Peyer's patch (tissue), 4 donors: ENCODE measurements around the gene OSBPL10. TPM values are rescaled to one million over a fixed set of nuclear protein-coding genes. Genes with fewer than 3 reads are reported as not detected.

Experiments
- DNase-seq, 3 donors: peaks; one replicate each; pipeline ENCODE4 v3.0.0-alpha.2; 2017 to 2019
- H3K27ac ChIP-seq, 4 donors: fragments of 200-600 bp; sonication (generic); one replicate each; pipeline ENCODE4 v1.5.1; 2016 to 2019
- H3K27me3 ChIP-seq, 2 donors: fragments of 200-600 bp; sonication (generic); one replicate each; pipeline ENCODE4 v1.5.1; 2019
- H3K36me3 ChIP-seq, 3 donors: fragments of 200-600 bp; sonication (generic); one replicate each; pipeline ENCODE4 v1.5.1; 2016 to 2019
- H3K4me1 ChIP-seq, 4 donors: fragments of 200-600 bp; sonication (generic); one replicate each; pipeline ENCODE4 v1.5.1; 2016 to 2019
- H3K4me3 ChIP-seq, 4 donors: fragments of 200-600 bp; sonication (generic); 1 replicate in 3 of 4; 2 replicates in 1 of 4; pipeline ENCODE4 v1.5.1; 2016 to 2019; ENCODE audit warnings: mild to moderate bottlenecking in 1 of 4
- H3K9me3 ChIP-seq, 4 donors: fragments of 200-600 bp; sonication (generic); one replicate each; pipeline ENCODE4 v1.5.1; 2016 to 2019; ENCODE audit warnings: mild to moderate bottlenecking in 1 of 4
- POLR2A ChIP-seq, 2 donors: fragments of 450-650 bp; IDR thresholded peaks; one replicate each; pipeline ENCODE4 v1.5.1; 2017; ENCODE audit warnings: antibody characterized with exemption in 2 of 2, mild to moderate bottlenecking in 2 of 2, moderate library complexity in 2 of 2
- total RNA-seq, 4 donors: library from RNA; depleted of rRNA; stranded (reverse); fragments of >200 nt; gene quantifications; one replicate each; pipeline ENCODE4 v1.1.0, GENCODE V29; 2016
- TF ChIP-seq, protein P1 (sequence below), 6 experiments: fragments of 450-650 bp in 4 of 6; fragments of 200-600 bp in 2 of 6; sonication (generic) in 1 of 6; IDR thresholded peaks; one replicate each; pipeline ENCODE4 v1.5.1; 2017 to 2019; ENCODE audit warnings: antibody characterized with exemption in 6 of 6, mild to moderate bottlenecking in 3 of 6, moderate library complexity in 1 of 6

Gene OSBPL10
- total RNA-seq, 4 donors from 2014 or later: 18.5 to 128 (median 60.5) TPM

DNA sequence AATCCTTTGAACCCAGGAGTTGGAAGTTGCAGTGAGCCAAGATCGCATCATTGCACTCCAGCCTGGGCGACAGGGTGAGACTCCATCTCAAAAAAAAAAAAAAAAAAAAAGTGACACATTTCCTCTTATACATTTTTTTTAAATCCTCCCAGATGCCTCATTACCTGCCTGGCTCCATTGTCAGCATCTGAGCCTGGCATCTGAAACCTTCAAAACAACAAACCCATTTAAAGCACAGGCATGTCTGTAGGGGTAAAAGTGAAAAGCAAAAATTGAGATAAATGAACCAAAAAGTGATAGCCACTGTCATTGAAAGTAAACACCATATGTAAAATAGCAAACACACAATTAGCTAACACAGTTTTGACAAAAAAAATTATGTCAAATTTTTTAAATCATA is 38.6 kb downstream of the OSBPL10 start:
- TF ChIP-seq, protein P1, sequence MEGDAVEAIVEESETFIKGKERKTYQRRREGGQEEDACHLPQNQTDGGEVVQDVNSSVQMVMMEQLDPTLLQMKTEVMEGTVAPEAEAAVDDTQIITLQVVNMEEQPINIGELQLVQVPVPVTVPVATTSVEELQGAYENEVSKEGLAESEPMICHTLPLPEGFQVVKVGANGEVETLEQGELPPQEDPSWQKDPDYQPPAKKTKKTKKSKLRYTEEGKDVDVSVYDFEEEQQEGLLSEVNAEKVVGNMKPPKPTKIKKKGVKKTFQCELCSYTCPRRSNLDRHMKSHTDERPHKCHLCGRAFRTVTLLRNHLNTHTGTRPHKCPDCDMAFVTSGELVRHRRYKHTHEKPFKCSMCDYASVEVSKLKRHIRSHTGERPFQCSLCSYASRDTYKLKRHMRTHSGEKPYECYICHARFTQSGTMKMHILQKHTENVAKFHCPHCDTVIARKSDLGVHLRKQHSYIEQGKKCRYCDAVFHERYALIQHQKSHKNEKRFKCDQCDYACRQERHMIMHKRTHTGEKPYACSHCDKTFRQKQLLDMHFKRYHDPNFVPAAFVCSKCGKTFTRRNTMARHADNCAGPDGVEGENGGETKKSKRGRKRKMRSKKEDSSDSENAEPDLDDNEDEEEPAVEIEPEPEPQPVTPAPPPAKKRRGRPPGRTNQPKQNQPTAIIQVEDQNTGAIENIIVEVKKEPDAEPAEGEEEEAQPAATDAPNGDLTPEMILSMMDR (IDR thresholded peaks at IDR 0.05): no peak
- TF ChIP-seq POLR2A (IDR thresholded peaks at IDR 0.05): no peak
- Histone ChIP-seq H3K27ac (peak overlapping the region in 1 of 4 donors; percentile 61), H3K9me3 (no peaks in the 10 kb centered on the region), H3K36me3 (no peaks in the 10 kb centered on the region), H3K4me3 (no peak overlapping the region), H3K27me3 (no peaks in the 10 kb centered on the region), H3K4me1 (peaks cover 0 to 3% (median 1%) of the 10 kb centered on the region in 4 donors)
- no peak for DNase-seq

DNA sequence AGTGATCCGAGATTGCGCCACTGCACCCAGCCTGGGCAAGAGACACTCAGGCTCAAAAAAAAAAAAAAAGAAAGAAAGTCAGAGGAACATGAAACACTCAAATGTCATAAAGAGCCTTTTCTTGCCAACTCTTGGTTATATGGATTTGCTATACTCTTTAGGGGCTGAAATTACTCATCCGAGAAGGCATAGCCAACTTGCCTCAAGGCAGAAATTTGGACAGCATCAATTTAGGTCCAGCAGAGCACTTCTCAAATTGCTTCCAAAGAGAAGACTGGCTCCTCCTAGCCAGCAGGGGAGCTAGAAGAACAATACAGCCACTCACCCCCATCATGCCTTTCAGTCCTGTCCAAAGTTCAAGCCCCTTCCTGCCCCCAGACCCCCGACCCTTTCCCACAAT is 43.8 kb downstream of the OSBPL10 start:
- Histone ChIP-seq H3K27me3 (no peaks in the 10 kb centered on the region), H3K4me1 (peaks cover 0 to 3% (median 0%) of the 10 kb centered on the region in 4 donors), H3K36me3 (no peaks in the 10 kb centered on the region), H3K9me3 (no peaks in the 10 kb centered on the region), H3K27ac (no peak overlapping the region), H3K4me3 (no peak overlapping the region)
- no peak for TF ChIP-seq POLR2A (IDR thresholded peaks at IDR 0.05)
- TF ChIP-seq, protein P1 (IDR thresholded peaks at IDR 0.05): no peak
- no peak for DNase-seq

DNA sequence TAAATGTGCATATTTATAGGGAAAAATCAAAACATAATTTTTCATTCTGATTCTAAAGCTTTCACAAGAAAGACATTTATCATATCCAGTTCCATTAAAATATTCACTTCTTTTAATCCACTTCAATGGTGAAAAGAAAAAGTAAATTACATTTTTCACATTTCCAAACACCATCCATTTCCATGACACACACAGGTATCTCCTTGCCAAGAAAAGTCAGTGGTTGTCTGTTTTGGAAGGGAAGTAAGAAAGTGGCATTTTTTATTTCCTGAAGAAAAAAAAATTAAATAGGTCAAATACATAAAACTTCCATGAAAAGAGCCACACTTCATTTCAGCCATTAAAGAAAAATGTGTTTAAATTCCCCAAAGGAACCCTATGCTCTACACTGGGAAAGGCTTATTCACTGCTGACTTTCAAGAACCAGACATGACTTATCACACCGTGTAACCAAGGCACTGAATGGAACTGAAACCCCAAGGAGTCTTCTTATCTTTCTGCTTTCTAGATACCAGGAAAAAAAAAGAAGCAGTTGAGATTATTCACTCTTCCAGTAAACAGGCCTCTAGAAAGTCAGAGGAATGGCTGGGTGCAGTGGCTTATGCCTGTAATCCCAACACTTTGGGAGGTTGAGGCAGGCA is 44.5 kb downstream of the OSBPL10 start:
- Histone ChIP-seq H3K27me3 (no peaks in the 10 kb centered on the region), H3K9me3 (no peaks in the 10 kb centered on the region), H3K27ac (no peak overlapping the region), H3K4me1 (peaks cover 0 to 3% (median 0%) of the 10 kb centered on the region in 4 donors), H3K36me3 (no peaks in the 10 kb centered on the region), H3K4me3 (no peak overlapping the region)
- TF ChIP-seq, protein P1 (IDR thresholded peaks at IDR 0.05): no peak
- no peak for TF ChIP-seq POLR2A (IDR thresholded peaks at IDR 0.05)
- DNase-seq: no peak

DNA sequence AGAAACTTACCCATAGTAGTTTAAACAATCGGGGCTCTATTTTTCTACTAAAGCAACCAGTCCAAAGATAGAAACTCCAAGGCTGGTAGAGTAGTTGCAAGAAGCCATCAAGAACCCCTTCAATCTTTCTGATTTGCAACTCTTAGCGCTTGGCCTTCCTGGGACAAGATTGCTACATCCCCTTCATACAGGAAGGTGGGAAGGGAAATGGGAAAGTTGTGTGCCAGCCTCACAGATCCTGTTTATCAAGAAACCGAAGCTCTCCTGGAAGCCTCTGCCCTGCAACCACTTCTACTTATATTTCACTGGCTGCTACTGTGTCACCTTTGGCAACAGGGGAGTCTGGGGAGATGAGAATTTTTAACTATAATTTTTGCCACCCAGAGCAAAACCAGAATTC is 46.2 kb downstream of the OSBPL10 start:
- no peak for TF ChIP-seq POLR2A (IDR thresholded peaks at IDR 0.05)
- TF ChIP-seq, protein P1 (IDR thresholded peaks at IDR 0.05): no peak
- no peaks in the 10 kb centered on the region for H3K36me3 ChIP-seq
- peak overlapping the region in 1 of 4 donors; percentile 27 for H3K27ac ChIP-seq

DNA sequence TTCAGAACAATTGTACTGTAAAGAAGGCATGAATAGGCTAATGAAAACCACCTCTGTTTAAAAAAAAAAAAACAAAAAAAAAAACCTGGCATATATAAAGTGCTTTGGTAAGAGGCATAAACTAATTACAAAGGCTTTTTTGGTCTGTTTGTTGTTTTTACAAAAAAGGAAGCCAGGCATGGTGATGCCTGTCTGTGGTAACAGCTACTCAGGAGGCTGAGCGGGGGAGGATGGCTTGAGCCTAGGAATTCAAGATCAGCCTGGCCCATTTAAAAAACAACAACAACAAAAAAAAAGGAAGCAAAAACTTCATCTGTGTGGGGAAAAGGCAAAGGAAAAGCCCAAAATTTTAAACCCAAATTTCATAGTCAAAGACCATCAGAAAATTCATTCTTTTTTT is 47.0 kb downstream of the OSBPL10 start:
- Histone ChIP-seq H3K27ac (peak overlapping the region in 1 of 4 donors; percentile 27), H3K4me3 (no peak overlapping the region), H3K27me3 (no peaks in the 10 kb centered on the region), H3K4me1 (no peaks in the 10 kb centered on the region), H3K9me3 (no peaks in the 10 kb centered on the region), H3K36me3 (no peaks in the 10 kb centered on the region)
- TF ChIP-seq, protein P1 (IDR thresholded peaks at IDR 0.05): no peak
- no peak for TF ChIP-seq POLR2A (IDR thresholded peaks at IDR 0.05)
- DNase-seq: peak in 1 of 3 donors; percentile 53

More for the DNA sequence above, 46.2 kb downstream of the OSBPL10 start:
- no peaks in the 10 kb centered on the region for H3K4me1 ChIP-seq
- no peaks in the 10 kb centered on the region for H3K27me3 ChIP-seq
- DNase-seq: no peak
- H3K4me3 ChIP-seq: no peak overlapping the region
- no peaks in the 10 kb centered on the region for H3K9me3 ChIP-seq
